H1 (cell line): ENCODE results near the gene MTARC2. TPM values are rescaled to one million over a fixed set of nuclear protein-coding genes. Genes with fewer than 3 reads are reported as not detected.

ENCODE experiments used
- E2F6 ChIP-seq: IDR thresholded peaks from 2 replicates; pipeline ENCODE4 v1.6.1; 2012; ENCODE audit warnings: inconsistent platforms
- EGR1 ChIP-seq: IDR thresholded peaks from 2 replicates; pipeline ENCODE4 v1.6.1; 2011; ENCODE audit warnings: low read depth, low read length, borderline replicate concordance
- EZH2 ChIP-seq: fragments of 200-600 bp; sonication (generic); IDR thresholded peaks from 2 replicates; pipeline ENCODE4 v1.7.1; 2012; ENCODE audit warnings: low read depth, mild to moderate bottlenecking, moderate library complexity, low read length, inconsistent platforms; ENCODE audit not compliant: severe bottlenecking
- KDM4A ChIP-seq: IDR thresholded peaks from one replicate; pipeline ENCODE4 v1.7.1; 2012; ENCODE audit warnings: low read depth, mild to moderate bottlenecking, moderate library complexity, low read length, inconsistent platforms; ENCODE audit not compliant: severe bottlenecking
- RXRA ChIP-seq: IDR thresholded peaks from 2 replicates; pipeline ENCODE4 v1.6.1; 2011; ENCODE audit warnings: low read depth, mild to moderate bottlenecking, low read length, moderate library complexity; ENCODE audit not compliant: insufficient read depth
- polyA plus RNA-seq, 7 experiments: library from polyadenylated mRNA; depleted of rRNA in 3 of 7; stranded (reverse) in 5 of 7; unstranded in 2 of 7; fragments of >200 nt in 5 of 7; fragments of 200-250 nt in 2 of 7; gene quantifications; 1 replicate in 5 of 7; 2 replicates in 1 of 7; 4 replicates in 1 of 7; pipeline versions ENCODE4 v1.2.1 to v1.2.3, GENCODE V29; 2011 to 2013; ENCODE audit warnings: missing spikeins in 2 of 7, mixed read lengths in 2 of 7
- total RNA-seq: library from RNA; stranded (reverse); fragmentation: NEBNext Ultra II Directional; extraction: Animal tissue kit (Norgen Biotek cat#: 25700); gene quantifications from 2 replicates; pipeline ENCODE4 v1.2.1, GENCODE V29; 2021
- TF ChIP-seq, protein P1 (sequence below): fragments of 300-600 bp; sonication (generic); IDR thresholded peaks from 2 replicates; pipeline ENCODE4 v1.7.1; 2012; ENCODE audit warnings: low read length, moderate library complexity, mild to moderate bottlenecking, inconsistent platforms; ENCODE audit not compliant: insufficient replicate concordance

MTARC2 gene
- total and polyA plus RNA-seq, 2 of the 8 experiments (the other 6 are each of a cell fraction or from before 2014, with no cell fraction given), result 7.2 to 7.9 TPM

- TF ChIP-seq E2F6 (no peak), KDM4A (no peak), EGR1 (no peak), EZH2 (no peak), RXRA (no peak)
- TF ChIP-seq, protein P1, sequence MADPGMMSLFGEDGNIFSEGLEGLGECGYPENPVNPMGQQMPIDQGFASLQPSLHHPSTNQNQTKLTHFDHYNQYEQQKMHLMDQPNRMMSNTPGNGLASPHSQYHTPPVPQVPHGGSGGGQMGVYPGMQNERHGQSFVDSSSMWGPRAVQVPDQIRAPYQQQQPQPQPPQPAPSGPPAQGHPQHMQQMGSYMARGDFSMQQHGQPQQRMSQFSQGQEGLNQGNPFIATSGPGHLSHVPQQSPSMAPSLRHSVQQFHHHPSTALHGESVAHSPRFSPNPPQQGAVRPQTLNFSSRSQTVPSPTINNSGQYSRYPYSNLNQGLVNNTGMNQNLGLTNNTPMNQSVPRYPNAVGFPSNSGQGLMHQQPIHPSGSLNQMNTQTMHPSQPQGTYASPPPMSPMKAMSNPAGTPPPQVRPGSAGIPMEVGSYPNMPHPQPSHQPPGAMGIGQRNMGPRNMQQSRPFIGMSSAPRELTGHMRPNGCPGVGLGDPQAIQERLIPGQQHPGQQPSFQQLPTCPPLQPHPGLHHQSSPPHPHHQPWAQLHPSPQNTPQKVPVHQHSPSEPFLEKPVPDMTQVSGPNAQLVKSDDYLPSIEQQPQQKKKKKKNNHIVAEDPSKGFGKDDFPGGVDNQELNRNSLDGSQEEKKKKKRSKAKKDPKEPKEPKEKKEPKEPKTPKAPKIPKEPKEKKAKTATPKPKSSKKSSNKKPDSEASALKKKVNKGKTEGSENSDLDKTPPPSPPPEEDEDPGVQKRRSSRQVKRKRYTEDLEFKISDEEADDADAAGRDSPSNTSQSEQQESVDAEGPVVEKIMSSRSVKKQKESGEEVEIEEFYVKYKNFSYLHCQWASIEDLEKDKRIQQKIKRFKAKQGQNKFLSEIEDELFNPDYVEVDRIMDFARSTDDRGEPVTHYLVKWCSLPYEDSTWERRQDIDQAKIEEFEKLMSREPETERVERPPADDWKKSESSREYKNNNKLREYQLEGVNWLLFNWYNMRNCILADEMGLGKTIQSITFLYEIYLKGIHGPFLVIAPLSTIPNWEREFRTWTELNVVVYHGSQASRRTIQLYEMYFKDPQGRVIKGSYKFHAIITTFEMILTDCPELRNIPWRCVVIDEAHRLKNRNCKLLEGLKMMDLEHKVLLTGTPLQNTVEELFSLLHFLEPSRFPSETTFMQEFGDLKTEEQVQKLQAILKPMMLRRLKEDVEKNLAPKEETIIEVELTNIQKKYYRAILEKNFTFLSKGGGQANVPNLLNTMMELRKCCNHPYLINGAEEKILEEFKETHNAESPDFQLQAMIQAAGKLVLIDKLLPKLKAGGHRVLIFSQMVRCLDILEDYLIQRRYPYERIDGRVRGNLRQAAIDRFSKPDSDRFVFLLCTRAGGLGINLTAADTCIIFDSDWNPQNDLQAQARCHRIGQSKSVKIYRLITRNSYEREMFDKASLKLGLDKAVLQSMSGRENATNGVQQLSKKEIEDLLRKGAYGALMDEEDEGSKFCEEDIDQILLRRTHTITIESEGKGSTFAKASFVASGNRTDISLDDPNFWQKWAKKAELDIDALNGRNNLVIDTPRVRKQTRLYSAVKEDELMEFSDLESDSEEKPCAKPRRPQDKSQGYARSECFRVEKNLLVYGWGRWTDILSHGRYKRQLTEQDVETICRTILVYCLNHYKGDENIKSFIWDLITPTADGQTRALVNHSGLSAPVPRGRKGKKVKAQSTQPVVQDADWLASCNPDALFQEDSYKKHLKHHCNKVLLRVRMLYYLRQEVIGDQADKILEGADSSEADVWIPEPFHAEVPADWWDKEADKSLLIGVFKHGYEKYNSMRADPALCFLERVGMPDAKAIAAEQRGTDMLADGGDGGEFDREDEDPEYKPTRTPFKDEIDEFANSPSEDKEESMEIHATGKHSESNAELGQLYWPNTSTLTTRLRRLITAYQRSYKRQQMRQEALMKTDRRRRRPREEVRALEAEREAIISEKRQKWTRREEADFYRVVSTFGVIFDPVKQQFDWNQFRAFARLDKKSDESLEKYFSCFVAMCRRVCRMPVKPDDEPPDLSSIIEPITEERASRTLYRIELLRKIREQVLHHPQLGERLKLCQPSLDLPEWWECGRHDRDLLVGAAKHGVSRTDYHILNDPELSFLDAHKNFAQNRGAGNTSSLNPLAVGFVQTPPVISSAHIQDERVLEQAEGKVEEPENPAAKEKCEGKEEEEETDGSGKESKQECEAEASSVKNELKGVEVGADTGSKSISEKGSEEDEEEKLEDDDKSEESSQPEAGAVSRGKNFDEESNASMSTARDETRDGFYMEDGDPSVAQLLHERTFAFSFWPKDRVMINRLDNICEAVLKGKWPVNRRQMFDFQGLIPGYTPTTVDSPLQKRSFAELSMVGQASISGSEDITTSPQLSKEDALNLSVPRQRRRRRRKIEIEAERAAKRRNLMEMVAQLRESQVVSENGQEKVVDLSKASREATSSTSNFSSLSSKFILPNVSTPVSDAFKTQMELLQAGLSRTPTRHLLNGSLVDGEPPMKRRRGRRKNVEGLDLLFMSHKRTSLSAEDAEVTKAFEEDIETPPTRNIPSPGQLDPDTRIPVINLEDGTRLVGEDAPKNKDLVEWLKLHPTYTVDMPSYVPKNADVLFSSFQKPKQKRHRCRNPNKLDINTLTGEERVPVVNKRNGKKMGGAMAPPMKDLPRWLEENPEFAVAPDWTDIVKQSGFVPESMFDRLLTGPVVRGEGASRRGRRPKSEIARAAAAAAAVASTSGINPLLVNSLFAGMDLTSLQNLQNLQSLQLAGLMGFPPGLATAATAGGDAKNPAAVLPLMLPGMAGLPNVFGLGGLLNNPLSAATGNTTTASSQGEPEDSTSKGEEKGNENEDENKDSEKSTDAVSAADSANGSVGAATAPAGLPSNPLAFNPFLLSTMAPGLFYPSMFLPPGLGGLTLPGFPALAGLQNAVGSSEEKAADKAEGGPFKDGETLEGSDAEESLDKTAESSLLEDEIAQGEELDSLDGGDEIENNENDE, result no peak
These were observed 77.9 kb downstream of the MTARC2 start (continued) for GRCh38 chr1:220825819-220826551.
